ENCODE data around the gene GRAP2.

DNA sequence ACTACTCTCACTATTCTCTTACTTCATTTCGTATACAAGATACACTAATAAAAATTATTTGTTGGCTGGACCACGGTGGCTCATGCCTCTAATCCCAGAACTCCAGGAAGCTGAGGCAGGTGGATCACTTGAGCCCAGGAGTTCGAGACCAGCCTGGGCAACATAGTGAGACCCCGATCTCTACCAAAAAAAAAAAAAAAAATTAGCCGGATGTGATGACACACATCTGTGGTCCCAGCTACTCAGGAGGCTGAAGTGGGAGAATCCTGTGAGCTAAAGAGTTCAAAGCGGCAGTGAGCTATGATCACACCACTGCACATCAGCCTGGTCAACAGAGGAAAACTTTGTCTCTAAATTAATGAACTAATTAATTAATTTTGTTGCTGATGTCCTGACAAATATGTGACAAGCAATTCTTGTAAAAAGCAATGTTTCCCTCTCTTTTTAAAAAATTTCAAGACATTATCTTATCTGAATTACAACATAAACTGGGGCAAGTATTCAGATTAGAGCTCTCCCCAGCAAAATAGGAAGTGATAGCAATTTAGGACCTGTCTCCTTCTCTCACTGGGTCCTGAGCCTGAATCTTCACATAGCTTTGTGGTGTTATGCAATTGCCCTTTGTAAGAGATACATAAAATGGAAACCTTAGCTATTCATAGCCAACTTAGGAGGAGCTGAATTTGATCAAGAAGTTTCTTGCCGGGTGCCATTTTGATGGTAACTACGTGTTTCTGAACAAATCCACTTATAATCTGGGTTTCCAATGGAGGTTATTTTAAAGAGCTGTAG lies 41.8 kb downstream of the GRAP2 start:
- TF ChIP-seq MAFK (IDR thresholded peaks at IDR 0.05; ENCODE audit: low read depth, low read length) (no peak), CHD1 (IDR thresholded peaks at IDR 0.05; ENCODE audit: low read depth, low read length) (no peak), POLR2A (IDR thresholded peaks at IDR 0.05; ENCODE audit: low read depth, low read length) (no peak), RAD21 (IDR thresholded peaks at IDR 0.05; ENCODE audit: low read length) (no peak), MXI1 (IDR thresholded peaks at IDR 0.05; ENCODE audit: borderline replicate concordance, low read depth, low read length) (no peak), FOS (IDR thresholded peaks at IDR 0.05; ENCODE audit: low read depth, low read length) (no peak), MAZ (IDR thresholded peaks at IDR 0.05; ENCODE audit: borderline replicate concordance, low read depth, low read length) (no peak)
- TF ChIP-seq, protein P1, sequence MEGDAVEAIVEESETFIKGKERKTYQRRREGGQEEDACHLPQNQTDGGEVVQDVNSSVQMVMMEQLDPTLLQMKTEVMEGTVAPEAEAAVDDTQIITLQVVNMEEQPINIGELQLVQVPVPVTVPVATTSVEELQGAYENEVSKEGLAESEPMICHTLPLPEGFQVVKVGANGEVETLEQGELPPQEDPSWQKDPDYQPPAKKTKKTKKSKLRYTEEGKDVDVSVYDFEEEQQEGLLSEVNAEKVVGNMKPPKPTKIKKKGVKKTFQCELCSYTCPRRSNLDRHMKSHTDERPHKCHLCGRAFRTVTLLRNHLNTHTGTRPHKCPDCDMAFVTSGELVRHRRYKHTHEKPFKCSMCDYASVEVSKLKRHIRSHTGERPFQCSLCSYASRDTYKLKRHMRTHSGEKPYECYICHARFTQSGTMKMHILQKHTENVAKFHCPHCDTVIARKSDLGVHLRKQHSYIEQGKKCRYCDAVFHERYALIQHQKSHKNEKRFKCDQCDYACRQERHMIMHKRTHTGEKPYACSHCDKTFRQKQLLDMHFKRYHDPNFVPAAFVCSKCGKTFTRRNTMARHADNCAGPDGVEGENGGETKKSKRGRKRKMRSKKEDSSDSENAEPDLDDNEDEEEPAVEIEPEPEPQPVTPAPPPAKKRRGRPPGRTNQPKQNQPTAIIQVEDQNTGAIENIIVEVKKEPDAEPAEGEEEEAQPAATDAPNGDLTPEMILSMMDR (conservative IDR thresholded peaks at IDR 0.05; ENCODE audit: low read depth, low read length) = no peak
